Keratinocyte (primary cell): ENCODE measurements around the gene CMSS1.

Experiments used
- CTCF ChIP-seq, 3 experiments: IDR thresholded peaks in 1 of 3; conservative IDR thresholded peaks in 1 of 3; optimal IDR thresholded peaks in 1 of 3; 2 replicates in 2 of 3; 3 replicates in 1 of 3; pipeline versions ENCODE3 to v1.5.1; 2011; ENCODE audit warnings: low read length in 3 of 3, mild to moderate bottlenecking in 3 of 3, moderate library complexity in 2 of 3, control low read depth in 1 of 3, inconsistent platforms in 1 of 3; ENCODE audit not compliant: insufficient read depth in 2 of 3; ENCODE audit errors: extremely low read depth in 1 of 3
- EZH2 ChIP-seq: IDR thresholded peaks from one replicate; pipeline ENCODE4 v1.6.1; 2012; ENCODE audit warnings: inconsistent platforms, mild to moderate bottlenecking, low read length, moderate library complexity

- no peak for TF ChIP-seq CTCF (optimal IDR thresholded peaks at IDR 0.05 in 1 of 3, IDR thresholded peaks at IDR 0.05 in 1 of 3, conservative IDR thresholded peaks at IDR 0.05 in 1 of 3; ENCODE audit: extremely low read depth in 1 of 3, insufficient read depth in 2 of 3, low read length in 3 of 3)
- TF ChIP-seq EZH2: no peak
Observed at GRCh38 chr3:99810403-99810802, 7.3 kb upstream of the CMSS1 start.
